Uterus (tissue), 2 donors: ENCODE measurements around the gene ALDH1A3.

Experiments
- POLR2A ChIP-seq, 2 donors: fragments of 450-650 bp; IDR thresholded peaks; one replicate each; pipeline ENCODE4 v1.6.1; 2016; ENCODE audit warnings: antibody characterized with exemption in 2 of 2, mild to moderate bottlenecking in 1 of 2, moderate library complexity in 1 of 2
- TF ChIP-seq, protein P1 (sequence below), 4 experiments: fragments of 200-600 bp in 2 of 4; fragments of 450-650 bp in 2 of 4; sonication (generic) in 2 of 4; IDR thresholded peaks; one replicate each; pipeline ENCODE4 v1.5.1; 2016 to 2019; ENCODE audit warnings: antibody characterized with exemption in 4 of 4, mild to moderate bottlenecking in 2 of 4, moderate library complexity in 1 of 4

DNA sequence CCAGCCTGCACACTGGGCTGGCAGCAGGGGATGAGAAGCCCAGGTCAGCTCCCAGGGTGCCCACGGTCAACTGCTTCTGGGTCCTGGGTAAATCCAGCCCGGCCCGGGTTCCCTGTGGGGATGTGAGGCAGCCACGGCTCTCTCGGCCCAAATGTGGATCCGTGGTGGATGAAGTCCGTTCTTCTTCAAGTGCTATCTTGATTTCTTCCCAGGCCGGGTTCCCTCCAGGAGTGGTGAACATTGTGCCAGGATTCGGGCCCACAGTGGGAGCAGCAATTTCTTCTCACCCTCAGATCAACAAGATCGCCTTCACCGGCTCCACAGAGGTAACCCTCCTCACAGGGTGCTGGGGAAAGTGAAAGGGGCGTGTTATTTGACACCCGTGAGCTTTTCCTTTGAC lies 16.1 kb downstream of the ALDH1A3 start:
- TF ChIP-seq, protein P1, sequence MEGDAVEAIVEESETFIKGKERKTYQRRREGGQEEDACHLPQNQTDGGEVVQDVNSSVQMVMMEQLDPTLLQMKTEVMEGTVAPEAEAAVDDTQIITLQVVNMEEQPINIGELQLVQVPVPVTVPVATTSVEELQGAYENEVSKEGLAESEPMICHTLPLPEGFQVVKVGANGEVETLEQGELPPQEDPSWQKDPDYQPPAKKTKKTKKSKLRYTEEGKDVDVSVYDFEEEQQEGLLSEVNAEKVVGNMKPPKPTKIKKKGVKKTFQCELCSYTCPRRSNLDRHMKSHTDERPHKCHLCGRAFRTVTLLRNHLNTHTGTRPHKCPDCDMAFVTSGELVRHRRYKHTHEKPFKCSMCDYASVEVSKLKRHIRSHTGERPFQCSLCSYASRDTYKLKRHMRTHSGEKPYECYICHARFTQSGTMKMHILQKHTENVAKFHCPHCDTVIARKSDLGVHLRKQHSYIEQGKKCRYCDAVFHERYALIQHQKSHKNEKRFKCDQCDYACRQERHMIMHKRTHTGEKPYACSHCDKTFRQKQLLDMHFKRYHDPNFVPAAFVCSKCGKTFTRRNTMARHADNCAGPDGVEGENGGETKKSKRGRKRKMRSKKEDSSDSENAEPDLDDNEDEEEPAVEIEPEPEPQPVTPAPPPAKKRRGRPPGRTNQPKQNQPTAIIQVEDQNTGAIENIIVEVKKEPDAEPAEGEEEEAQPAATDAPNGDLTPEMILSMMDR (IDR thresholded peaks at IDR 0.05) = no peak
- no peak for TF ChIP-seq POLR2A (IDR thresholded peaks at IDR 0.05)
